ENCODE measurements around the gene ZNF570. TPM values are rescaled to one million over a fixed set of nuclear protein-coding genes. Genes with fewer than 3 reads are reported as not detected.

The ZNF570 gene
- total RNA-seq, 1 donor from 2014 or later: 3.8 TPM

GRCh38 chr19:37472165-37472564 is 3.0 kb downstream of the ZNF570 start:
- no peak for DNase-seq (ENCODE audit: low read depth)
- no peak for TF ChIP-seq CTCF (conservative IDR thresholded peaks at IDR 0.05; ENCODE audit: low read depth, low read length)
- no peak overlapping the region for H3K4me3 ChIP-seq (ENCODE audit: low read depth, low read length)

- DNase-seq (ENCODE audit: low read depth): no peak
- no peak for TF ChIP-seq CTCF (conservative IDR thresholded peaks at IDR 0.05; ENCODE audit: low read depth, low read length)
- H3K4me3 ChIP-seq (ENCODE audit: low read depth, low read length): no peak overlapping the region
These were observed 15.4 kb downstream of the ZNF570 start for GRCh38 chr19:37484406-37485168.

- TF ChIP-seq CTCF (conservative IDR thresholded peaks at IDR 0.05; ENCODE audit: low read depth, low read length): no peak
- DNase-seq (ENCODE audit: low read depth): no peak
- H3K4me3 ChIP-seq (ENCODE audit: low read depth, low read length): no peak overlapping the region
These were observed 23.1 kb downstream of the ZNF570 start for GRCh38 chr19:37492213-37492612.

GRCh38 chr19:37505958-37506386 is 36.8 kb downstream of the ZNF570 start:
- DNase-seq (ENCODE audit: low read depth): no peak
- H3K4me3 ChIP-seq (ENCODE audit: low read depth, low read length): peak overlapping the region; percentile 96
- TF ChIP-seq CTCF (conservative IDR thresholded peaks at IDR 0.05; ENCODE audit: low read depth, low read length): no peak

GRCh38 chr19:37506387-37507166 is 37.4 kb downstream of the ZNF570 start, which contains the start of gene ZNF793:
Gene ZNF793, plus strand, starts transcription at chr19:37506939. Its CDS starts 16,501 bp downstream, at chr19:37523440.
- DNase-seq (ENCODE audit: low read depth): peak; percentile 63
- peak within 1 kb of the TSS; percentile 96 for H3K4me3 ChIP-seq (ENCODE audit: low read depth, low read length)
- TF ChIP-seq CTCF (conservative IDR thresholded peaks at IDR 0.05; ENCODE audit: low read depth, low read length): no peak

- peak overlapping the region; percentile 96 for H3K4me3 ChIP-seq (ENCODE audit: low read depth, low read length)
These were observed 38.0 kb downstream of the ZNF570 start for GRCh38 chr19:37507167-37507464.

More at GRCh38 chr19:37507167-37507464, 38.0 kb downstream of the ZNF570 start:
- TF ChIP-seq CTCF (conservative IDR thresholded peaks at IDR 0.05; ENCODE audit: low read depth, low read length): no peak
- peak; percentile 10 for DNase-seq (ENCODE audit: low read depth)

All from epithelial cell of proximal tubule (primary cell).